Natural killer cell (primary cell): ENCODE measurements around the gene SUMO2. TPM values are rescaled to one million over a fixed set of nuclear protein-coding genes. Genes with fewer than 3 reads are reported as not detected.

Experiments
- ATAC-seq, 3 donors: fragments of 150-1000 bp in 2 of 3; fragments of 200-7000 bp in 1 of 3; cut with Tn5 transposase; 1 replicate in 1 of 3; 2 replicates in 2 of 3; pipeline ENCODE4 v1.10.0; 2021; ENCODE audit warnings: mild to moderate bottlenecking in 2 of 3, moderate library complexity in 2 of 3
- DNase-seq, 2 donors: peaks; one replicate each; pipeline versions ENCODE4 v3.0.0 to v3.0.0-alpha.2; 2013 to 2021; ENCODE audit warnings: mixed read lengths in 1 of 2
- H3K27ac ChIP-seq: one replicate; pipeline ENCODE4 v1.5.1; 2013; ENCODE audit warnings: mild to moderate bottlenecking, low read length
- H3K27me3 ChIP-seq: one replicate; pipeline ENCODE4 v1.6.1; 2013; ENCODE audit warnings: low read length; ENCODE audit not compliant: control insufficient read depth, insufficient read depth
- H3K36me3 ChIP-seq: one replicate; pipeline ENCODE4 v1.6.1; 2013; ENCODE audit warnings: low read length; ENCODE audit not compliant: control insufficient read depth, insufficient read depth
- H3K4me1 ChIP-seq: one replicate; pipeline ENCODE4 v1.6.1; 2013; ENCODE audit warnings: low read length; ENCODE audit not compliant: control insufficient read depth, insufficient read depth
- H3K4me3 ChIP-seq: one replicate; pipeline ENCODE4 v1.5.1; 2013; ENCODE audit warnings: low read length
- H3K9me3 ChIP-seq: one replicate; pipeline ENCODE4 v1.6.1; 2013; ENCODE audit warnings: low read length; ENCODE audit not compliant: control insufficient read depth, insufficient read depth
- H3K27ac Mint-ChIP-seq, 2 donors: one replicate each; pipeline ENCODE4 v1.8.0; 2022; ENCODE audit warnings: mild to moderate bottlenecking in 2 of 2, mixed read lengths in 2 of 2, moderate library complexity in 1 of 2
- H3K27me3 Mint-ChIP-seq, 2 donors: one replicate each; pipeline ENCODE4 v1.8.0; 2022; ENCODE audit warnings: low read depth in 2 of 2, mixed read lengths in 2 of 2
- H3K36me3 Mint-ChIP-seq: one replicate; pipeline ENCODE4 v1.8.0; 2022; ENCODE audit warnings: mixed read lengths
- H3K4me1 Mint-ChIP-seq, 2 donors: one replicate each; pipeline ENCODE4 v1.8.0; 2022; ENCODE audit warnings: mixed read lengths in 2 of 2
- H3K4me3 Mint-ChIP-seq: one replicate; pipeline ENCODE4 v1.8.0; 2022; ENCODE audit warnings: mild to moderate bottlenecking, moderate library complexity, mixed read lengths
- H3K9me3 Mint-ChIP-seq, 2 donors: one replicate each; pipeline ENCODE4 v1.8.0; 2022; ENCODE audit warnings: mixed read lengths in 2 of 2
- WGBS: methylation state at CpG from one replicate; pipeline ENCODE4 v1.1.7; 2013; ENCODE audit warnings: missing lambda C conversion rate; ENCODE audit not compliant: insufficient coverage; 5-methylcytosine and 5-hydroxymethylcytosine counted together
- intact Hi-C: fragments of 100-400 bp; cut with micrococcal nuclease; formaldehyde crosslinking; loops from one replicate; pipeline ENCODE4 v1.14.2; 2022
- total RNA-seq, 4 donors: library from RNA; stranded (reverse); fragments of 120-200 nt in 1 of 4; gene quantifications; one replicate each; pipeline versions ENCODE4 v1.2.3 to v1.2.4, GENCODE V29; 2013 to 2022
- TF ChIP-seq, protein P1 (sequence below): fragments of 200-600 bp; IDR thresholded peaks from one replicate; pipeline ENCODE4 v1.8.0; 2022; ENCODE audit warnings: antibody characterized with exemption

The SUMO2 gene
- total RNA-seq, 3 donors from 2014 or later (not counting 1 experiment from before 2014, with no cell fraction given): 240 to 294 (median 250) TPM

GRCh38 chr17:75219815-75220214 lies 37.1 kb upstream of the SUMO2 start:
- Histone ChIP-seq H3K27ac (no peak overlapping the region), H3K4me1 (no peaks in the 10 kb centered on the region), H3K36me3 (peaks cover 53% of the 10 kb centered on the region), H3K4me3 (no peak overlapping the region), H3K27me3 (no peaks in the 10 kb centered on the region), H3K9me3 (no peaks in the 10 kb centered on the region)
- Mint-ChIP-seq H3K36me3 (peaks cover 13% of the 10 kb centered on the region), H3K4me1 (peaks cover 0 to 10% of the 10 kb centered on the region in 2 donors), H3K4me3 (no peak overlapping the region), H3K27ac (no peak overlapping the region), H3K27me3 (no peaks in the 10 kb centered on the region), H3K9me3 (no peaks in the 10 kb centered on the region)
- TF ChIP-seq, protein P1, sequence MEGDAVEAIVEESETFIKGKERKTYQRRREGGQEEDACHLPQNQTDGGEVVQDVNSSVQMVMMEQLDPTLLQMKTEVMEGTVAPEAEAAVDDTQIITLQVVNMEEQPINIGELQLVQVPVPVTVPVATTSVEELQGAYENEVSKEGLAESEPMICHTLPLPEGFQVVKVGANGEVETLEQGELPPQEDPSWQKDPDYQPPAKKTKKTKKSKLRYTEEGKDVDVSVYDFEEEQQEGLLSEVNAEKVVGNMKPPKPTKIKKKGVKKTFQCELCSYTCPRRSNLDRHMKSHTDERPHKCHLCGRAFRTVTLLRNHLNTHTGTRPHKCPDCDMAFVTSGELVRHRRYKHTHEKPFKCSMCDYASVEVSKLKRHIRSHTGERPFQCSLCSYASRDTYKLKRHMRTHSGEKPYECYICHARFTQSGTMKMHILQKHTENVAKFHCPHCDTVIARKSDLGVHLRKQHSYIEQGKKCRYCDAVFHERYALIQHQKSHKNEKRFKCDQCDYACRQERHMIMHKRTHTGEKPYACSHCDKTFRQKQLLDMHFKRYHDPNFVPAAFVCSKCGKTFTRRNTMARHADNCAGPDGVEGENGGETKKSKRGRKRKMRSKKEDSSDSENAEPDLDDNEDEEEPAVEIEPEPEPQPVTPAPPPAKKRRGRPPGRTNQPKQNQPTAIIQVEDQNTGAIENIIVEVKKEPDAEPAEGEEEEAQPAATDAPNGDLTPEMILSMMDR: no peak
- intact Hi-C loops: no loop called here
- ATAC-seq (no peak), DNase-seq (no peak)
- WGBS: 100% methylated on average over 1 of the region's 3 CpGs

GRCh38 chr17:75218131-75218530 lies 35.4 kb upstream of the SUMO2 start:
- H3K4me1 Mint-ChIP-seq: peaks cover 0 to 10% of the 10 kb centered on the region in 2 donors
- no peak overlapping the region for H3K4me3 ChIP-seq
- H3K36me3 Mint-ChIP-seq: peaks cover 13% of the 10 kb centered on the region
- no peak overlapping the region for H3K4me3 Mint-ChIP-seq
- TF ChIP-seq, protein P1: no peak
- H3K9me3 Mint-ChIP-seq: no peaks in the 10 kb centered on the region
- WGBS: 100% methylated on average over 6 of the region's 6 CpGs
- H3K27ac Mint-ChIP-seq: no peak overlapping the region
- no peaks in the 10 kb centered on the region for H3K27me3 ChIP-seq
- H3K9me3 ChIP-seq: no peaks in the 10 kb centered on the region
- H3K27ac ChIP-seq: no peak overlapping the region
- ATAC-seq (no peak), DNase-seq (no peak)
- peaks cover 59% of the 10 kb centered on the region for H3K36me3 ChIP-seq
- H3K4me1 ChIP-seq: no peaks in the 10 kb centered on the region
- intact Hi-C loops: no loop called here
- H3K27me3 Mint-ChIP-seq: no peaks in the 10 kb centered on the region

- Histone ChIP-seq H3K27ac (no peak overlapping the region), H3K4me1 (peaks cover 20% of the 10 kb centered on the region), H3K9me3 (no peaks in the 10 kb centered on the region), H3K27me3 (no peaks in the 10 kb centered on the region), H3K36me3 (peaks cover 32% of the 10 kb centered on the region), H3K4me3 (no peak overlapping the region)
- DNase-seq (no peak), ATAC-seq (no peak)
- 90% methylated on average over 2 of the region's 3 CpGs for WGBS
- TF ChIP-seq, protein P1: no peak
- H3K27ac Mint-ChIP-seq: no peak overlapping the region
- H3K4me3 Mint-ChIP-seq: peak overlapping the region; percentile 40
- no peaks in the 10 kb centered on the region for H3K9me3 Mint-ChIP-seq
- intact Hi-C loops: no loop called here
- H3K27me3 Mint-ChIP-seq: no peaks in the 10 kb centered on the region
- H3K4me1 Mint-ChIP-seq: peaks cover 13 to 22% of the 10 kb centered on the region in 2 donors
- no peaks in the 10 kb centered on the region for H3K36me3 Mint-ChIP-seq
These were observed 26.3 kb upstream of the SUMO2 start for GRCh38 chr17:75209061-75209460.

DNA sequence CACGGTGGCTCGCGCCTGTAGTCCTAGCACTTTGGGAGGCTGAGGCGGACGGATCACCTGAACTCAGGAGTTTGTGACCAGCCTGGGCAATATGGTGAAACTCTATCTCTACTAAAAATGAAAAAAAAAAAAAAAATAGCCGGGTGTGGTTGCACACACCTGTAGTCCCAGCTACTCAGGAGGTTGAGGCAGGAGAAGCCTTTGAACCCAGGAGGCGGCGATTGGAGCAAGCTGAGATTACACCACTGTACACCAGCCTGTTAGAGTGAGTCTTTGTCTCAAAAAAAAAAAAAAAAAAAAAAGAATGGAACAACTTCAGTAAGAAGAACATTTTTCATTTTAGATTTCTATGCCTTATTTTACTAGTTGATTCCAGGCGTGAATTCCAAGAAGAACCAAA lies 25.4 kb upstream of the SUMO2 start:
- DNase-seq (no peak), ATAC-seq (no peak)
- H3K36me3 ChIP-seq: peaks cover 25% of the 10 kb centered on the region
- peaks cover 13 to 22% of the 10 kb centered on the region in 2 donors for H3K4me1 Mint-ChIP-seq
- H3K27me3 ChIP-seq: no peaks in the 10 kb centered on the region
- no peaks in the 10 kb centered on the region for H3K36me3 Mint-ChIP-seq
- TF ChIP-seq, protein P1: no peak
- no peaks in the 10 kb centered on the region for H3K27me3 Mint-ChIP-seq
- no peak overlapping the region for H3K27ac ChIP-seq
- peaks cover 20% of the 10 kb centered on the region for H3K4me1 ChIP-seq
- no peaks in the 10 kb centered on the region for H3K9me3 Mint-ChIP-seq
- 98% methylated on average over 7 of the region's 9 CpGs for WGBS
- H3K4me3 ChIP-seq: no peak overlapping the region
- intact Hi-C loops: no loop called here
- no peak overlapping the region for H3K4me3 Mint-ChIP-seq
- no peak overlapping the region for H3K27ac Mint-ChIP-seq
- no peaks in the 10 kb centered on the region for H3K9me3 ChIP-seq
